Measurements from ENCODE around the gene SEPTIN8.

SEPTIN8 gene

DNA sequence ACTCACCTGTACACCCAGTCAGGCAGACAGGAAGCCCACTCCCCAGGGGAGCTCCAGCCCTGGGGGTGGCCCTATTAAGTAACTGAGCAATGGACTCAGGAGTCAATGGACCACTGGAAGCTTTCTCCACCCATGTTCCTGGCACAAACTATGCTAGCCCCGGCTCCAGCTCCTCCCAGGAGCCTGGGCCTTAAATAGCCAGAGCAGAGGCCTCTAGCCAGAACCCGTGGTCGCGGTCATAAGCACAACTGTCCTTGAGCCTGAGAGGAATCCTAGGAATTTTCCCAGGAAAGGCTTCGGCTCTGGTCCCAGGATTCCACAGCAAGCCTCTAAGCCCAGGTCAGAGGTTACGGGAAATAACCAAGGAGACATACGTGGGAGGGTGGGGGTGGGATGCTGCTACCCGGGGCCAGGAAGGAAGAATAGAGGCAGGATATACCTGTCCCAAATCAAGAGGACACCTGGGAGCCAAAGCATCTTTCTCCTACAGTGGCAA lies 5.5 kb downstream of the SEPTIN8 start:
- no peaks in the 10 kb centered on the region for H3K4me1 ChIP-seq (ENCODE audit: insufficient read depth, low read length, poor library complexity, severe bottlenecking)

GRCh38 chr5:132770476-132771159 lies 6.4 kb downstream of the SEPTIN8 start:
- Histone ChIP-seq H3F3A (ENCODE audit: low read depth) (no peaks in the 10 kb centered on the region), H3K27me3 (ENCODE audit: insufficient read depth, low read length, poor library complexity, severe bottlenecking) (no peaks in the 10 kb centered on the region), H4K20me1 (ENCODE audit: insufficient read depth, low read length, poor library complexity, severe bottlenecking) (no peaks in the 10 kb centered on the region), H3K9me2 (replicated peaks; ENCODE audit: low read depth, low read length) (no peaks in the 10 kb centered on the region), H3K4me1 (ENCODE audit: insufficient read depth, low read length, poor library complexity, severe bottlenecking) (no peaks in the 10 kb centered on the region), H2AFZ (ENCODE audit: low read length) (no peak overlapping the region), H3K9ac (ENCODE audit: low read depth, low read length, poor library complexity, severe bottlenecking) (no peak overlapping the region), H3K9me3 (ENCODE audit: insufficient read depth, low read depth, low read length) (no peaks in the 10 kb centered on the region), H3K79me2 (ENCODE audit: insufficient read depth, low read length) (no peaks in the 10 kb centered on the region), H3K4me3 (ENCODE audit: low read length, poor library complexity, severe bottlenecking) (no peak overlapping the region), H3K36me3 (ENCODE audit: insufficient read depth, low read length) (no peaks in the 10 kb centered on the region), H3K4me2 (ENCODE audit: low read depth, low read length, poor library complexity, severe bottlenecking) (no peak overlapping the region)
- TF ChIP-seq, protein P1, sequence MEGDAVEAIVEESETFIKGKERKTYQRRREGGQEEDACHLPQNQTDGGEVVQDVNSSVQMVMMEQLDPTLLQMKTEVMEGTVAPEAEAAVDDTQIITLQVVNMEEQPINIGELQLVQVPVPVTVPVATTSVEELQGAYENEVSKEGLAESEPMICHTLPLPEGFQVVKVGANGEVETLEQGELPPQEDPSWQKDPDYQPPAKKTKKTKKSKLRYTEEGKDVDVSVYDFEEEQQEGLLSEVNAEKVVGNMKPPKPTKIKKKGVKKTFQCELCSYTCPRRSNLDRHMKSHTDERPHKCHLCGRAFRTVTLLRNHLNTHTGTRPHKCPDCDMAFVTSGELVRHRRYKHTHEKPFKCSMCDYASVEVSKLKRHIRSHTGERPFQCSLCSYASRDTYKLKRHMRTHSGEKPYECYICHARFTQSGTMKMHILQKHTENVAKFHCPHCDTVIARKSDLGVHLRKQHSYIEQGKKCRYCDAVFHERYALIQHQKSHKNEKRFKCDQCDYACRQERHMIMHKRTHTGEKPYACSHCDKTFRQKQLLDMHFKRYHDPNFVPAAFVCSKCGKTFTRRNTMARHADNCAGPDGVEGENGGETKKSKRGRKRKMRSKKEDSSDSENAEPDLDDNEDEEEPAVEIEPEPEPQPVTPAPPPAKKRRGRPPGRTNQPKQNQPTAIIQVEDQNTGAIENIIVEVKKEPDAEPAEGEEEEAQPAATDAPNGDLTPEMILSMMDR (conservative IDR thresholded peaks at IDR 0.05; ENCODE audit: low read length) = no peak
- no peak for TF ChIP-seq EZH2phosphoT487 (IDR thresholded peaks at IDR 0.05; ENCODE audit: borderline replicate concordance)

More for the DNA sequence above, 5.5 kb downstream of the SEPTIN8 start:
- H3F3A ChIP-seq (ENCODE audit: low read depth) = no peaks in the 10 kb centered on the region
- no peak overlapping the region for H3K9ac ChIP-seq (ENCODE audit: low read depth, low read length, poor library complexity, severe bottlenecking)
- H3K36me3 ChIP-seq (ENCODE audit: insufficient read depth, low read length) = no peaks in the 10 kb centered on the region
- no peaks in the 10 kb centered on the region for H3K9me2 ChIP-seq (replicated peaks; ENCODE audit: low read depth, low read length)
- H3K9me3 ChIP-seq (ENCODE audit: insufficient read depth, low read depth, low read length) = no peaks in the 10 kb centered on the region
- H4K20me1 ChIP-seq (ENCODE audit: insufficient read depth, low read length, poor library complexity, severe bottlenecking) = no peaks in the 10 kb centered on the region
- H3K79me2 ChIP-seq (ENCODE audit: insufficient read depth, low read length) = no peaks in the 10 kb centered on the region
- TF ChIP-seq, protein P1 (conservative IDR thresholded peaks at IDR 0.05; ENCODE audit: low read length) = no peak
- no peak for TF ChIP-seq EZH2phosphoT487 (IDR thresholded peaks at IDR 0.05; ENCODE audit: borderline replicate concordance)
- H2AFZ ChIP-seq (ENCODE audit: low read length) = no peak overlapping the region
- H3K4me2 ChIP-seq (ENCODE audit: low read depth, low read length, poor library complexity, severe bottlenecking) = no peak overlapping the region
- H3K4me3 ChIP-seq (ENCODE audit: low read length, poor library complexity, severe bottlenecking) = no peak overlapping the region
- no peaks in the 10 kb centered on the region for H3K27me3 ChIP-seq (ENCODE audit: insufficient read depth, low read length, poor library complexity, severe bottlenecking)

GRCh38 chr5:132768485-132768868 lies 8.6 kb downstream of the SEPTIN8 start:
- Histone ChIP-seq H3K4me3 (ENCODE audit: low read length, poor library complexity, severe bottlenecking) (no peak overlapping the region), H3K27me3 (ENCODE audit: insufficient read depth, low read length, poor library complexity, severe bottlenecking) (no peaks in the 10 kb centered on the region), H3K9me2 (replicated peaks; ENCODE audit: low read depth, low read length) (no peaks in the 10 kb centered on the region), H3K9ac (ENCODE audit: low read depth, low read length, poor library complexity, severe bottlenecking) (no peak overlapping the region), H3K36me3 (ENCODE audit: insufficient read depth, low read length) (no peaks in the 10 kb centered on the region), H2AFZ (ENCODE audit: low read length) (no peak overlapping the region), H3K79me2 (ENCODE audit: insufficient read depth, low read length) (no peaks in the 10 kb centered on the region), H3K9me3 (ENCODE audit: insufficient read depth, low read depth, low read length) (no peaks in the 10 kb centered on the region), H3K4me1 (ENCODE audit: insufficient read depth, low read length, poor library complexity, severe bottlenecking) (no peaks in the 10 kb centered on the region), H4K20me1 (ENCODE audit: insufficient read depth, low read length, poor library complexity, severe bottlenecking) (no peaks in the 10 kb centered on the region), H3K4me2 (ENCODE audit: low read depth, low read length, poor library complexity, severe bottlenecking) (no peak overlapping the region), H3F3A (ENCODE audit: low read depth) (no peaks in the 10 kb centered on the region)
- TF ChIP-seq EZH2phosphoT487 (IDR thresholded peaks at IDR 0.05; ENCODE audit: borderline replicate concordance) = no peak
- TF ChIP-seq, protein P1 (conservative IDR thresholded peaks at IDR 0.05; ENCODE audit: low read length) = no peak
